Frontal cortex (tissue), 4 donors: ENCODE results near the gene NRDE2. TPM values are rescaled to one million over a fixed set of nuclear protein-coding genes. Genes with fewer than 3 reads are reported as not detected.
"Not testable (repeated sequence)": the region's sequence is repeated elsewhere in the genome, so short reads cannot be mapped to it uniquely, and the experiment has no call there.

Source experiments
- DNase-seq, 2 donors: peaks; one replicate each; pipeline ENCODE4 v3.0.0; 2012; ENCODE audit warnings: low spot score in 2 of 2
- FAIRE-seq: peaks from 2 replicates; lab custom pipeline; 2012; peaks lifted over from hg19 to GRCh38; lab: Jason Lieb, UNC
- total RNA-seq: library from RNA; depleted of rRNA; stranded (reverse); fragments of >200 nt; gene quantifications from one replicate; pipeline ENCODE4 v1.2.3, GENCODE V29; 2014
- donor health status: control.
- donor health status: control.
- donor health status: control.

Gene NRDE2
- total RNA-seq, 1 donor from 2014 or later = 13.9 TPM

DNA sequence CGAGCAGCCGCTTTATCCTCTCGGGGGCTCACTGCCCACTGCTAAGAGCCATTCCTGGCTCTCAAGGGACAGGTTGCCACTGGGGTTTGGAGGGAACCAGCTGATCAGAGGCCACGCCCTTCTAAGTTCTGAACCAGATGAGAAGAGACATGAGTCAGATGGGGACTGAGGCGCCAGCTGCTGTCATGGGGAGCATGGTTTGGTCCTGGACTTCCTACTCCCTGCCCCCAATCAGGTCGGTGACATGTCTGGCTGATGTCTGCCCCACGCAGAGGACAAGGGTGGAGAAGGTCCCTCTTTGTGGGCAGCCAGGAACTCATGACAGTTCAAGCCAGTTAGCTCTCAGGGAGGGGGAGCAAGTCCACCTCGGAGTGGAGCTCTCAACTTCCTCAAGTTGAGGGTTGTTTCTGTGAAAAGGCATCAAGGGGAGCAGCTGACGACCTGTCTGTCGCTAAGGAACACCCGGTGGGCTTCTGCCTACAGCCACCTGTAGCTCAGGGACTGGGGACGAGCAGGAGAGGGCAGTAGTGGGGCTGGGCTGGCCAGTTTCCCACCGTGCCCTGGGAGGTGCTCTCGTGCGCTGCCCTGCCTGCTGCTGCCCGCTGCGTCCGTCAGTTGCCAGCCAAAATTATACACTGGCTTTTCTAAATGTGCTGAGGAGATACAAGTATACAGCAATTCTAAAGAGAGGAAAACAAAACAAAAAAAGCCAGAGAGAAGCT is 54.9 kb downstream of the NRDE2 start:
- FAIRE-seq = no peak
- DNase-seq = no peak

DNA sequence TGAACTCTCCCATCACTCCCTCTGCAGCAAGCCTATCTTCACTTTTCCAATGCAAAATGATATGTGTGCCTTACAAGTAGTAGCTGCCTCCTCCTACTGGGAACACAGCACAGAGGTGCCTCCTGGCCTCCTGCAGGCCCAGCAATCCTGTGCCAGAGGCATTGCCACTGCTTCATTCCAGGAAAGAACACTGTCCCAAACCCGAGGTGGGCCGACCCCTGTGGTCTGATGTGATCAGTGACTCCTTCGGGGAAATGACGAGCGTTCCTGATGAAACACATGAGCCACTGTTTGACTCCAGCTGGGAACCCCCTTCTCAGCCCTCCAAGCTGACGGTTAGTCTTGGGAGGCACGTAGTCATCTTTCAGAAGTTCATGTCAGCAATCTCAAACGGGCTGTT is 55.9 kb downstream of the NRDE2 start:
- no peak for FAIRE-seq

DNA sequence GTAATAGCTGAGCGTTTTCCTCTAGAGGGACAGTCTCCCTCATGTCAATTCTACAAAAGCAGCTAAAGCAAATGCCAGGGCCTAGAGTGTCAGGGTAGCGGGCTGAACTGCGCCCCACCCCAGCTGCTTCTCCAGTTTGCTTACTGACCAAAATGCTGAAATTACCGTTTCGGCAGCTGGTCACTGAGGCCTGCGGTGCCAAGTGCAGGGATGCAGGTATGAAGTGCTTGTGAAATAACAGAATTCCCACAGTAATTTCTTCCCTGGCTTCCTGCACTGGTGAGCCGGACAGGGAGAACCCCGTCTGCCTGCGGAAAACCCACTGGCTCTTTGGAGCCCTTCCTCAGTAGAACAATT is 56.3 kb downstream of the NRDE2 start:
- FAIRE-seq = no peak

More for the DNA sequence above, 55.9 kb downstream of the NRDE2 start:
- DNase-seq = no peak

DNA sequence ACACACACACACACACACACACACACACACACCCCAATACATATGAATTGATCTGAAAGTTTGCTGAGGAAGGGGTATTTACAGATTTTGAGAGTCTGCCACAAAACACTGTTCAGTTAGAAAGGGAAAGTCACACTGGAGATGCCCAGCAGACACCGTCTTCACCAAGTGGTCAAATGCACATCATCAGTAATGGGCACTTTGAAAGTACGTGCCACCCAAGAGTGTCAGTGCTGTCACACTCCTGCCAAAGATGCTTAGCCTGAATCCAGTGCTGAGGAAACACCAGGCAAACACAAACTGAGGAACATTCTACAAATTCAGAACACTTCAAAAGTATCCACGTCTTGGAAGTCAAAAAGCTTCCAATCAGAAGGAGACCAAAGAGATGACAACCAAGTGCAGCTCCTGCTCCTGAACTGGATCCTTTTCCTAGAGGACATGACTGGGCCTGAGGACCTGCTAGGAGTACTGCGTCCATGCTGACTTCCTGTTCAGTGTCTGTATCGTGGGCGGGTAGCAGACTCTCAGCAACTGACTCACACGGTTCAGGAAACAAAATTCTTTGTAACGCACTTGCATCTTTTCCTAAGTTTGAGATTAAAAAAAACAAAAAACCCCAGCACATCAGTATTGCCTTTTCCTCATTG is 56.8 kb downstream of the NRDE2 start:
- FAIRE-seq (no peak), DNase-seq (no peak)

More for the DNA sequence above, 56.3 kb downstream of the NRDE2 start:
- DNase-seq = no peak

DNA sequence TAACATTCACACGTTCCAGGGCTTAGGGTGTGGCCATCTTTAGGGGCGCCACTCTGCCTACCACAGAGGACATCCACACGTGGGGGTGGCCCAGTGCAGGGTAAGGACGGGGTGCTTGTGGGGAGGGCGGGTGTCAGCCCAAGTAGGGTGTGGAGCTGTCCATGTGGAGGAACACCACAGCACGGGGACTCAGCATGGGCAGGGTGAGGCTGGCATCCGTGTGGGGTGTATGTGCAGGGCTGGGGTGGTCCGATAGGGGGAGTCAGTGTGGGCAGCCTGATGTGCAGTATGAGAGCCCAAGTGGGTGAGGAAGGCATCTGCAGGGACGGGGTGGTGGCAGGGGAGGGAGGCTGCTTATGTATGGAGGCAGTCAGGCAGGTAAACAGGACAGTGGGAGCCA is 57.7 kb downstream of the NRDE2 start:
- FAIRE-seq (no peak), DNase-seq (no peak)

DNA sequence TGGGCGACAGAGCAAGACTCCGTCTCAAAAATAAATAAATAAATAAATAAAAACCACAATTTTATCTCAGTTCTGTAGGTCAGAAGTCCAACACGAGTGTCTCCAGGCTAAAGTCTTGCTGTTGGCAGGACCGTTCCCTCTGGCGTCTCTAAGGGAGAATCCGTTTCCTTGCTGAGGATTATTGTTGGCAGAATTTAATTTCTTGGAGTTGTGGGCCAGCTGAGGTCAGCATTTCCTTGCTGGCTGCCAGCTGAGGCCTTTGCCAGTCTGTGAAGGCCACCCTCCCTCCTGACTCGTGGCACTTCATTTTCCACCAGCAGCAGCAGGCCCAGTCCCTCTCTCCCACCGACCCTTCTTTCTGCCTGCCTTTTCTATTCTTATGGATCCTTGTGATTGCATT is 58.2 kb downstream of the NRDE2 start:
- DNase-seq (no peak), FAIRE-seq (no peak)

DNA sequence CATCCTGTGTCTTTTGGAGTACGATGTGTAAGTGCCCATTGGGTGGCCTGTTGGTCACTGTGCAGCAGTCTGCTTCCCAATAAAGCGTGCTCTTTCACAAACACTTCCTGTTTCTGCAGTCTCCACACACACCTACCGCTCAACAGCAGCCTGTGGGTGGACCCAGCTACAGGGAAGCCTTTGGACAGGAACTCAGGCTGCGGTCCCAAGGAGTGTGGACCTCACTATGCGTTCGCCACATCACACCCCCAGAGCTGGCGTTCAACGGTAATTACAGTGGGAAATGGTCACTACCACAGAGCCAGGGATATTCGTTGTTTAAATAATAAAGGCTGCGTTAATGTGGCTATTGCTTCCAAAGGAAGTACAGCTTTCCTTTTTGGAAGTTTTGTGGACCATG is 59.2 kb downstream of the NRDE2 start:
- DNase-seq (no peak), FAIRE-seq (no peak)

DNA sequence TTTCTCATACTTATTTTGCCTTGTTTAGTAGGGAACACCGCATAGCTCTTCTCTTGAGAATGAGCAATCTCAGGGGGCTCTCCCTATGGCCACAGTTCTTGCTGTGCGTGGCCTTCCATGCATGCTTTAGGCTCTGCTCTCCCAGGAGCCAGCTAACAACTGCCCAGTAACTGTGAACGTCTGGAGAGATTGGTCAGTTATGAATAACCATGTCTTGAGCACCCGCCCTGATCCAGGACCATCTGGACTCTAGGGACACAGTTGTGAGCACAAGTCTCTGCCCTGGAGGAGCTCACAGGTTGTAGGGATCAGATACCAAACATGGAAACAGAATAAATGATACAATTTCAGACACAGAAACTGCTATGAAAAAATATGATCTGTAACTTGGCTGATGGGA is 63.3 kb downstream of the NRDE2 start:
- FAIRE-seq (no peak), DNase-seq (no peak)

DNA sequence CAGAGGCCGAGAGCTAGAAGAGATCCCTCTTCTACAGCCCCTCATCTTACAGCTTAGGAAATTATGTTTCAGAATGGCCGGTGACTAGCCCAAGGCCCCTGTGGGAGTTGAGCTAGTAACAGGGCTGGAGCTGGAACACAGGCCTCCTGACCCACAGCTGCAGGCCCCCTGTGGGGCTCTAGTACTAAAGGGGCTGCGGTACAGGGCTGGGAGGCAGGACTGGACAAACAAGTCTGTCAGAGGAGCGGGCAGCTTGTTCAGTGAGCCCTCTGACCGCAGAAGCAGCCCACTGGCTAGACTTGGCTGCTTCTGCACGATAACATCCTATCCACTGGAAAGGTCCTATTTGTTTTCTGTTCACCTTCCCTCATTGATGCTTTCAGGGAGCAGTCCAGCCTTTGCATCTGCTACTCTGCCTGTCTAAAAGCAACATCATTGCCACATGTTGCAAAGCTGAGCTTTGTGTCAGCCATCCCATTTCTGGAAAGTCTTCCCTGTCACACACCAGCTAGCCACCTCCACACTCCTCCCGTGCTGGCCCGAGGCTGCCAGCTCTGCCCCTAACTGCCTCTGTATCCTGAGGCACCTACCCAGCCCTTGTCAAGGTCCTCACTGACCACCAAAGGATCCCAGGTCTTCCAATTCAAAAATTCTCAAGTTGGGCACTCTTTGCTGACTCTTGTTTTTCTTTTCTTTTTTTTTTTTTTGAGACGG is 65.1 kb downstream of the NRDE2 start:
- FAIRE-seq = no peak
- no peak for DNase-seq

DNA sequence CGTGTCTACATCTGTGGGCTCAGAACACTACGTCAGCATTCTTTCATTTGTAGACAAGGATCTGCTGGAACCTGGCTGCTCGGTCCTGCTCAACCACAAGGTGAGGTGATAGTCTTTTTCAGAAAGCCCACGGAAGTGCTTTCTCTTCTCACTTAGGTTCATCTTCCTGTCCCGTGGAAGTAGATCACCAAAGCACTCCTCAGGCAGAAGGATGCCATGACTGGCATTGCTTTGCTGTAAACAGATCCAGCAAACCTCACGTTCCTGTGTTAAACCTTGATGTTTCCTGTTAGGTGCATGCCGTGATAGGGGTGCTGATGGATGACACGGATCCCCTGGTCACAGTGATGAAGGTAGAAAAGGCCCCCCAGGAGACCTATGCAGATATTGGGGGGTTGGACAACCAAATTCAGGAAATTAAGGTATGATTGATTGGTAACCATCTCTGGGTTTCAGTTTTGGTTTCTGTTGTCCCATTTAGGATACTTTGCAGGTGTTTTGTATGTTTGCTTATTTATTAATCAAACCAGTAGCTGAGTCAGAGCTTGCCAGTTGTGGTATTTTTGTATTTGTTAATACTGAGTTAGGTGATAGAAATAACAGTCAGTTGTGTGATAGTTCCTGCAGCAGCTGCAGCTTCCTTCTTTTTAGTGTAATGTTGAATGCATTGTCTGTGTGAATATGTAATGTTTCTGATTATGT is 67.8 kb downstream of the NRDE2 start:
- DNase-seq (no peak), FAIRE-seq (no peak)

DNA sequence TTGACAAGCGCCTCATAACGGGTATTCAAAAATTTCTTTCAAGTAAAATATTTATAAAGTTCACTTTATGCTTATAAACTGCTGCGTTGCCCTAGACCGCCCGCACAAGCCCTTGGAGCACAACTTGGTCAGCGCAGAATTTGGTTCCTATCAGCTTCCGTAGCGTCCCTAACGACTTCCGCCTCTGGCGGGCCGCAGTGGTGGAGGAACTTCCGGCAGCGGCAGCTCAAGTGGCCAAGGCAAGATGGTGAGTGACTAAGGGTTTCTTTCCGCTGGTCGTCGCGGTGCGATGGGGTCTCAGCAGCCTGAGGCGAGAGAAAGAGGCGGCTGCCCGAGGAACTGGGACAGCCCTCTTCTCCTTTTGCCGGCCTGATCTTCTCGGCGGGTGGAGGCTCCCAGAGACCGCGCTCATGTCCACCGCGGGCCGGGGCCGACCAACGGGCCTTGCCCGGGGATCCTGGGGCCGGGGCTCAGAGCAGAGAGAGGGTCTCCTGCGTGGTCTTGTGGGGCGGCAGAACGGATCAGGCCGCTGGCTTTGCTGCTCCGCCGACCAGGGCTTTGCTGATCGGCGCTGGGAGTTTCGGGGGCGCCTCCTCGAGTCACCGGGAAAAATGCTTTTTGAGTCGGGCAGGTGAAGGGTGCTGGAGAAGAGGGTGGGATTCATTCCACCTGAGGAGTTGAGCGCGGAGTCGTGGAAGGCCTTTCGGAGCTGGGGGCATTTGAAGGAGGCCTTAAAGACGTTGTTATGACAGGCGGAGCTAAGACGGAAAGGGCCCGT is 75.2 kb downstream of the NRDE2 start, which contains the start of gene PSMC1:
Gene PSMC1 (plus strand): TSS at position 200 of the 778 bp plus-strand sequence. CDS start 45 bp downstream, at position 245.
- no peak for FAIRE-seq
- DNase-seq = peak; percentile 78 to 87

DNA sequence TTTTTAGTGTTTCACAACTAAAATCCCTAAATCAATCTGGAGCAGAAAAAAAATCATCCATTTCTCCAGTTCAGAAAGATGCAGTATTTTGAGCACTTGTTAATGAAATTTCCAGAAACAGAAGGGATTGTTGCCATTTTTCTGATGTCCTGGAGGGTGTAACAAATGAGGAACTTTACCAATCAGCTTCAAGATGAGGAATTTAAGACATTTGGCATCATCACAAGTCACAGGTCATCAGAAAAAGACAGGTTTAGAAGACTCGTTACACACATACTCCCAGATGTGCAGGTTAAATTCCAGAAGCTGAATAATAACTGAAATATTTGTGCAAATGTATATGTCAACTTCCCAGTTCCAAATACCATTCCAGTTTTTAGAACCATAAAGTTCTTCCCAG is 75.9 kb downstream of the NRDE2 start:
- DNase-seq (no peak), FAIRE-seq (no peak)

DNA sequence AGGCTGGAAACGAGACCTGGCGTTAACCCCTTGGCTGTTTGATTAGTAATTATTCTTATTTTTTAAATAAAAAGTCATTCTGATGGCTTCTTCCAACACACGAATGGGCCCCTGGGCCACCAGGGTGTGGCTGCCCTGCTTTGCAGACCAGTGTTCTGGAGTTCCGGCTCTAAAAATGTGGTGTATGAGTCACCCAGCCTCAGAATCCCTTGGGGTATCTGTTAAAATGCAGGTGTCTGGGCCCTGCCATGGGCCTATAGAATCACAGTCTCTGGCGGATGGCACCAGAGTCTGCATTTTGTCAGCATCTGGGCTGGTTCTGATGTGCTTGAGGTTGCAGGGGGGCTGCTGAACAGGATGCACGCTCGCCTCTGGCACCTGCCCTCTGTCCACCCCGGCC is 77.9 kb downstream of the NRDE2 start:
- DNase-seq (no peak), FAIRE-seq (no peak)

DNA sequence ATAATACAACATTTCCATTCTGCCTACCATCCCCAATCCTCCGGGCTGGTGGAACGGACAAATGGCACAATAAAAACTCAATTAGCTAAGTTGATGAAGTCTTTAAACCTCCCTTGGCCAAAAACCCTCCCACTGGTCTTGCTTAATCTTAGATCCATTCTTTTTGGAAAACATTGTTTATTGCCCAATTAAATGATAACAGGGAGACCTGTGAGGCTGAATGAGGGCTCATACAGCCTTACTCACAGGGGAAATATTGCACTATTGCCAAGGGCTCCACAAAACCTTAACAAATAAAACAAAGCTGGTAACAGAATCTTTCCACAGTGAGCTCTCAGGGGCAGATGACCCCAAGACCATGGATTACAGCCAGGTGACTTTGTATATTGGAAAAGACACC is 83.1 kb downstream of the NRDE2 start:
- DNase-seq = no peak
- no peak for FAIRE-seq

DNA sequence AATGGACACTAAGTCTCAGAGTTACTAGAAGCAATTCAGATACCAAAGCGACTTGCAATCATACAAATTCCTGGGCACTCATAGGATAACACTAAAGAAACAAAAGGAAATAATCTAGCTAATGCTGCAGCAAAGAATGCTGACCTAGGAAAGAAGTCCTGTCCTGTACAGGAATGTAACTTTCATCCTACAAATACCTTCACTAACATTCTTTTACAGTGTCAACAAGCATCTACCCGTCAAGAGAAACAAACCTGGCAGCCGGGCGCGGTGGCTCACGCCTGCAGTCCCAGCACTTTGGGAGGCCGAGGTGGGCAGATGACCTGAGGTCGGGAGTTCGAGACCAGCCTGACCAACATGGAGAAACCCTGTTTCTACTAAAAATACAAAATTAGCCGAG is 84.3 kb downstream of the NRDE2 start:
- FAIRE-seq, DNase-seq: not testable (repeated sequence)

DNA sequence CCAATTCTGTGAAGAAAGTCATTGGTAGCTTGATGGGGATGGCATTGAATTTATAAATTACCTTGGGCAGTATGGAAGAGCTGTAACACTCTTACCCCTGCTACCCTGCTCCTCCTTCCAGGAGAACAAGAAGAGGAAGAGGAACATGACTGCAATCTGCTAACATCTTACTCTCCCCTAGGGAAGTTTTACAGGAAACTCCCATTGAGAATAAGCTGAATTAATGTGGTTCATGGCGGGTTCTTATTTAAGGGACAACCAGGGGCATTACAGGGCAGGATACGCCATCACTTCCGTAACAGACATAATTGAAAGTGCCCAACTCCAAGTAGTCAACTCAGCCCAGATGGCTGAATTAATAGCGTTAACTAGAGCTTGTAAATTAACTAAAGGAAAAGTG is 84.8 kb downstream of the NRDE2 start:
- DNase-seq (no peak), FAIRE-seq (no peak)

DNA sequence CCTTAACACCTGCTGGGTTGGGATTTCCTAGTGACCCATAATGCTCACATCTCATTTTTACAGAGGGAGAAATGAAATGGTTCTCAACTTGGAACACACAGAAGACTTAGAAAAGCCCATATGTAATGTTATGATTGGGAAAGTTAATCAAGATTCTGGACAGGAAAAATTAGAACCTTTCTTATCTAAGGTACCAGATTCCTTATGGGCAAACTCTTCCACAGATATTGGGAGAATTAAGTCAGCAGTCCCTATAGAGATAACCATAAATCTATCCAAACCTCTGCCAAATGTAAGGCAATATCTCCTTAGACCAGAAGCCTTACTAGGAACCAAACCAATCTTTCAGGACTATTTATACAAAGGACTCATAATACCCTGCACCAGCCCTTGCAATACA is 89.3 kb downstream of the NRDE2 start:
- DNase-seq (no peak), FAIRE-seq (no peak)

DNA sequence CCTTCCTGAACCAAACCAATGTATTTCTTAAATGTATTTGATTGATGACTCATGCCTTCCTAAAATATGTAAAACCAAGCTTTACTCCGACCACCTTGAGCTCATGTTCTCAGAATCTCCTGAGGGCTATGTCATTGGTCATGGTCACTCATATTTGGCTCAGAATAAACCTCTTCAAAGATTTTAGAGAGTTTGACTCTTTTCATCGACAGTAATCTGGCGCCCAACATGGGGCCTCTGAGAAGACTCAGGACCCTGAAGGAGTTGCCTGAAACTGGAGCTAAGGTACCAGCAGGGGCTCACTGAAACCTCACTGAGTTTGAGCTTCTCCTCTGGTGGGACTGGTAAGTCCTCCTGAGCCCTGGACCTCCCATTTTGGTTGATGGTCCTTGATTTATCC is 92.6 kb downstream of the NRDE2 start:
- DNase-seq (no peak), FAIRE-seq (no peak)

DNA sequence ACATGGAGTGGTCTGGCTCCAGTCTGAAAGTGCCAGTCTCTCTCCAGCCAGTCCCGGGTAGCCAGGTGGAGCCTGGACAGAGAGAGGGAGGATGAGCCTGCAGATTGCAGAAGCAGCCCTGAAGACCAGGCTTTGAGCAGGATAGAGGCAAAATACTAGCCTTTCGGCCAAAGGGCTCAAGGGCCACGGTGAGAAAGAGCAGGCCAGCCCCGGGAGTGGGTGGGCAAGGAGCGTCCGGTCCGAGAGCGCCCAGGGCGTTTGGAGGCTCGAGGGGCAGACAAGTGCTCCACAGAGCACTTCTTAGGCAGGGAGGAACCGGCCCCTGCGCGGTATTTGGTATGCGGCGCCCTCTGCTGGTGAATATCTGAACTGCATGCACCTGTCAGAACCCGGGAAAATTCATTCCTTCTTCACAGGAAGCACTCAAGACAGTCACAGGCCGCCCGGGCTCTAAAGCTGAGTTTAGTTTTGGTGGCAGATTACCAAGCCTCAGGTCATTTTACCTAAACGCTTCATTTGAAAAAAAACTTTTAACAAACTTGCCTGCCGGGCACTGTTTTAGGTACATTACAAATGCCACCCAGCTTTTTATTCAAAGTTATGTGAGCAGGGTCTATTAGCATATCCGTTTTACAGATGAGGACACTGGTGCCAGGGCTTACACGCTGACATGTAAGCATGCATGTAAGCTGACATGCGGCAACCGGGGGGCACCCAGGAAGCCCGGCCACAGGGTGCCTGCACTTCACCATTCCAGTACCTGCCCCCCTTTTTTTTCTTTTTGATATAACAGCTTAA is 96.4 kb downstream of the NRDE2 start:
- FAIRE-seq (no peak), DNase-seq (peak in 1 of 2 donors; percentile 65)
